HUES6 (cell line): ENCODE data around the gene TECTB.

Experiments
- H3K27ac ChIP-seq: 2 replicates; pipeline ENCODE4 v1.7.0; 2013; ENCODE audit warnings: low read depth, mild to moderate bottlenecking, low read length, inconsistent platforms
- H3K27me3 ChIP-seq: 2 replicates; pipeline ENCODE4 v1.6.1; 2013; ENCODE audit warnings: low read length; ENCODE audit not compliant: control insufficient read depth, insufficient read depth
- H3K36me3 ChIP-seq: 2 replicates; pipeline ENCODE4 v1.6.1; 2013; ENCODE audit warnings: low read length; ENCODE audit not compliant: control insufficient read depth, insufficient read depth
- H3K4me1 ChIP-seq: 2 replicates; pipeline ENCODE4 v1.6.1; 2013; ENCODE audit warnings: low read length; ENCODE audit not compliant: control insufficient read depth, insufficient read depth
- H3K4me3 ChIP-seq: 2 replicates; pipeline ENCODE4 v1.5.1; 2013; ENCODE audit warnings: low read depth, low read length
- H3K9ac ChIP-seq: one replicate; pipeline ENCODE4 v1.6.1; 2013; ENCODE audit warnings: mild to moderate bottlenecking, low read length
- H3K9me3 ChIP-seq: 2 replicates; pipeline ENCODE4 v1.6.1; 2013; ENCODE audit warnings: low read depth, low read length; ENCODE audit not compliant: control insufficient read depth, insufficient read depth

TECTB gene

DNA sequence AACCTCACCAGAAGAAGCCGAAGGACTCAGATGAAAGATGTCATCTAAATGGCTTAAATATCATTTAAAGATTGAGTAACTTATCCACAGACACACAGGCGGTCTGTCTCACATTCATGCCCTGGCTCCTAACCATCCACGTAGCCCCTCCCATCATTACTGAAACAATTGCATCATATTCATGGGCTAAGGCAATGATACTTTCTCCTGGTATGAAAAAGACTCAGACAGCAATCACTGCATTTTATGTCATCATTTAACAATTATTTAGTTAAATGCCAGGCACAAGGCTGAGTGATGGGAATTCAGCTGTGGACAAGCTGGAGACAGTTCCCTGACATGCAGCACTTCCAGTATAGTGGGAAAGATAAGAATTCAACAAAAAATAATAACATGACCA lies 11.2 kb upstream of the TECTB start:
- Histone ChIP-seq H3K4me1 (no peaks in the 10 kb centered on the region), H3K9me3 (no peaks in the 10 kb centered on the region), H3K27ac (no peak overlapping the region), H3K27me3 (no peaks in the 10 kb centered on the region), H3K9ac (no peak overlapping the region), H3K4me3 (no peak overlapping the region), H3K36me3 (no peaks in the 10 kb centered on the region)

DNA sequence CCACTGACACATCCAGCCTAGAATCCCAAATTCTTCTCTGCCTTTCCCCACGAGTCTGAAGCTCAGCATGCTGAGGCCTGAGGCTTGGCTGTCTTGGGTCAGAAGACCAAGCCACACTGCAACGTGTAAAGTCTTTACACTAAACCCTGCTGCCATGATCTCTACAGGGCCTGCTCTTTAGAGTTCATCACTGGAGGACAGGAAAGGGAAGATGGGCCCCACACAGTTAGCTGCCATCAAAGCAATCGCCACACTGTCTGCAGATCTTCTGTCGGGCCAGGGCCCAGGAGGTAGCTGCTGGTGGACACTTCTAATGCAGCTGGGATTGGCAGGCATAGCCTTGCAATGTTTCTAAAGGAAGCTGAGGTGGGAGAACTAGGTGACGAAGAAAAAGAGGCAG lies 8.4 kb upstream of the TECTB start:
- no peak overlapping the region for H3K9ac ChIP-seq
- H3K4me3 ChIP-seq: no peak overlapping the region
- no peak overlapping the region for H3K27ac ChIP-seq

DNA sequence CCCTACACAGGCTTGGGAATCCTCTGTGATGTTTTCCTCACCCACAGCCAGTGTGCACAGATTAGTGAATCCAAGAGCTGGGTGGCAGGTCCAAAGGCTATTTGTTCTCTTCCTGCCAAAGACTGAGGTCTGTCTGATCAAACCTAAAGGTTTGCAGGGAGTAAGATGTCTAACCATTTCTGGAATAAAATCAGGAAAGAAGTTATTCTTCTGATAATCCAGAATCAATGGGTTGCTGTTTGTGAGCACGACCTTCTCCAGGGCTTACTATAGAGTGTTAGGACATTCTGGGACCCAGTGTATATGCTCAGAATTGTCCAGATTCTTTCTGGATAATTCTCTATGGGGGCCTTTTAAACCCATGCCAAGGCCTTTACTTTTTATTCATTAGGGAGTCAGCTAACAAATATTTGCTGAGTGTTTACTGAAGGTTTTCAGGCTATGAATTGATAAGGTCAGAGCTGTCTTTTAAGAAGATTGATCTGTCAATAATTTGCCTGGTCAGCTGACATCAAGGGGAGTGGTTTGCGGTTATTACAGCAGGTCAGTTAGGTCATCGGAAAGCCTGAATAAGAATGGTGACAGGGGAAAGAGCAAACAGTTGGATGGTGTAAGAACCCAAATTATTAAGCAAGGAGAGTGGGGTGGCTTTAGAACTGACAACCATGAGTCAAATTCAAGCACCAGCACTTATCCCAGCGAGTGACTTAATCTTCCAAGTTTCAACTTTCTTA lies 7.5 kb upstream of the TECTB start:
- Histone ChIP-seq H3K9me3 (no peaks in the 10 kb centered on the region), H3K4me3 (no peak overlapping the region), H3K9ac (no peak overlapping the region), H3K27me3 (no peaks in the 10 kb centered on the region), H3K4me1 (peaks cover 14% of the 10 kb centered on the region), H3K27ac (no peak overlapping the region), H3K36me3 (no peaks in the 10 kb centered on the region)

More for the DNA sequence above, 8.4 kb upstream of the TECTB start:
- Histone ChIP-seq H3K4me1 (peaks cover 14% of the 10 kb centered on the region), H3K36me3 (no peaks in the 10 kb centered on the region), H3K27me3 (no peaks in the 10 kb centered on the region), H3K9me3 (no peaks in the 10 kb centered on the region)

DNA sequence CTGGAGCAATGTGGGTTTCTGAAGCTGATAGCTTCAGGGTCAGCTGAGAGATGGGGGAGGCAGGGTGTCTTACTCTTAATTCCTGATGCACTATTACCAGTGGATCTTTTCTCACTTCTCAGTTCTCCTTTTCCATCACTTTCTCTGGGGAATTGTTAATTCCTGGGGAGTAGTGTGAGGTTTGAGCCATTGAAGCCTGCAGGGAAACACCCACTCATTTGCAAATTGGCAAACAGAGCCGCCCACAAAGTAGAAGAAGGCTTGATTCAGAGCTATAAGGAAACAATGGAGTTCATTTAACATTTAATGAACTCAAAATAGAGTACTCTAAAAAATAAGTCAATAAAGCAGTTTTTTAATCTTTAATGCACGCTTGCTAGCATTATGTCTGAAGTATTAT lies 4.3 kb upstream of the TECTB start:
- Histone ChIP-seq H3K9ac (no peak overlapping the region), H3K27me3 (no peaks in the 10 kb centered on the region), H3K27ac (no peak overlapping the region), H3K9me3 (no peaks in the 10 kb centered on the region), H3K36me3 (no peaks in the 10 kb centered on the region), H3K4me3 (no peak overlapping the region), H3K4me1 (peaks cover 14% of the 10 kb centered on the region)

DNA sequence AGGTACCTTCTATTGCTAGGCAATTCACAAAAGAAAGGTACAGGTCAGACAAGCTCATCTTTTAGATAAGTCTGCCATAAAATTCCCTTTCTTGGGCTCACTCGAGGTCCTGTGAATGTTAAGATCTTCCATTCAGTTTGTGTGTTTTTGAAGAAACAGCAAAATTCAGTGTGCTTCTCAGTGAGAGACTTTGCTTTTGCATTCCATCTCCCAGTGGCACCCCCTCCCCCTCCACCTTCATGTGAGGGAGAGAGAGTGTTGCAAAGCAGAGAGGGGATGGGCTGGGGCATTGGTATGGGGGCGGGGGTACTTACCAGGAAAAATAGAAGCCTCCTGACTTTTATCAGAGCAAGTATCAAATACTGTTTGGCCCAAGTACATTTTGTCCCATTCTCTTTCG lies 3.8 kb upstream of the TECTB start:
- H3K4me1 ChIP-seq: peaks cover 14% of the 10 kb centered on the region
- H3K36me3 ChIP-seq: no peaks in the 10 kb centered on the region
- no peak overlapping the region for H3K9ac ChIP-seq
- H3K9me3 ChIP-seq: no peaks in the 10 kb centered on the region
- H3K27me3 ChIP-seq: no peaks in the 10 kb centered on the region
- peak overlapping the region; percentile 24; the same call in 1 of the 2 replicates for H3K4me3 ChIP-seq
- H3K27ac ChIP-seq: no peak overlapping the region

DNA sequence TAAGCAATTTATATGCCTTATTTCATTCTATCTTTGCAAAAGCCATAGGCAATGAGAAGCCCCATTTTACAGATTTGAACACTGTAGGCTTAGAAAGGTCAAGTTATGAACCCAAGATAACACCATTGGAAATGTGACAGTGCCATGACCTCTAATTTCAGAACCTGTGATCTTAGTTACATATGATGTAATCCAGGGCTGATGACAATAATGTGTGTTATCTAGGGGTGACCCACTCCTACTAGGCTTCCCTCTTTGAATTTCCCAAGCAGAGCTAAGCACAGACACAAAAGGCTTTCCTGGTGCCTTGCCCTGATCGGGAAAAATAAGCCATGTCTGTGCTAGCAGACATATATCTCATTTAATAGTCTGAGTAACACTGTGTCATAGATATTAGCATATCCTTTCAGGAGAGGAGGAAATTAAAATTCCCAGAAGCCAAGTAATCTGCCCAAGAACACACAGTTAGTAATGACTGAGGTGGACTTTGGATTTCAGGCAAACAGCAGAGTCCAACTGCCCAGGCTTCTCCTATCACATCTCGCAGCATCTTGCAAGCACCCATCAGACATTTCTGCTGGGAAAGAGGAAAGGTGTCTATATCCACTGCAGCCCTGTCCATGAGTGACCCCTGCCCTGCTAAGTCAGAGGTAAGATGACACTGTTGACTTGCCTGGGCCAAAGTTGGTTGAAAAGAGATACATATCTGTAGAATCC lies 2.8 kb upstream of the TECTB start:
- no peaks in the 10 kb centered on the region for H3K36me3 ChIP-seq
- H3K4me1 ChIP-seq: peaks cover 14% of the 10 kb centered on the region
- peaks cover 6% of the 10 kb centered on the region for H3K27me3 ChIP-seq
- H3K4me3 ChIP-seq: no peak overlapping the region
- H3K9ac ChIP-seq: no peak overlapping the region
- no peaks in the 10 kb centered on the region for H3K9me3 ChIP-seq
- no peak overlapping the region for H3K27ac ChIP-seq

DNA sequence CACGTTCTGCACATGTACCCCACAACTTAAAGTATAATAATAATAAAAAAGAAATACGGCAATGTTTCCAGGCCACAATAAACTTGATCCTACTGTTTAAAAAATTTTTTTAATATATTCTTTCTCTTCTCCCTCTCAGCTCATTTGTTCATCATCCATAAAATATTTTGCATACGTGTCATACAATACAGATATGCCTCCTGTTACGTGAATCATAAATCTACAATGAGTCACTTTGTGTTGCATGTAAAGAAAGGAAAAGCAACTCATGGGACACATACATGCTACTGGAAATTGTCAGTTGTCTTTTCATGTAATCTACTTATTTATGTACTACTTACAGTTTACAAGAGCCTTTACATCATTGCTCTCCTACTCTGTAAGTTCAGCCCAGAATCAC lies 1.1 kb upstream of the TECTB start:
- H3K9me3 ChIP-seq: no peaks in the 10 kb centered on the region
- H3K9ac ChIP-seq: no peak overlapping the region
- H3K4me3 ChIP-seq: no peak overlapping the region
- H3K4me1 ChIP-seq: peaks cover 14% of the 10 kb centered on the region
- no peak overlapping the region for H3K27ac ChIP-seq
- peaks cover 7% of the 10 kb centered on the region for H3K27me3 ChIP-seq
- H3K36me3 ChIP-seq: no peaks in the 10 kb centered on the region

DNA sequence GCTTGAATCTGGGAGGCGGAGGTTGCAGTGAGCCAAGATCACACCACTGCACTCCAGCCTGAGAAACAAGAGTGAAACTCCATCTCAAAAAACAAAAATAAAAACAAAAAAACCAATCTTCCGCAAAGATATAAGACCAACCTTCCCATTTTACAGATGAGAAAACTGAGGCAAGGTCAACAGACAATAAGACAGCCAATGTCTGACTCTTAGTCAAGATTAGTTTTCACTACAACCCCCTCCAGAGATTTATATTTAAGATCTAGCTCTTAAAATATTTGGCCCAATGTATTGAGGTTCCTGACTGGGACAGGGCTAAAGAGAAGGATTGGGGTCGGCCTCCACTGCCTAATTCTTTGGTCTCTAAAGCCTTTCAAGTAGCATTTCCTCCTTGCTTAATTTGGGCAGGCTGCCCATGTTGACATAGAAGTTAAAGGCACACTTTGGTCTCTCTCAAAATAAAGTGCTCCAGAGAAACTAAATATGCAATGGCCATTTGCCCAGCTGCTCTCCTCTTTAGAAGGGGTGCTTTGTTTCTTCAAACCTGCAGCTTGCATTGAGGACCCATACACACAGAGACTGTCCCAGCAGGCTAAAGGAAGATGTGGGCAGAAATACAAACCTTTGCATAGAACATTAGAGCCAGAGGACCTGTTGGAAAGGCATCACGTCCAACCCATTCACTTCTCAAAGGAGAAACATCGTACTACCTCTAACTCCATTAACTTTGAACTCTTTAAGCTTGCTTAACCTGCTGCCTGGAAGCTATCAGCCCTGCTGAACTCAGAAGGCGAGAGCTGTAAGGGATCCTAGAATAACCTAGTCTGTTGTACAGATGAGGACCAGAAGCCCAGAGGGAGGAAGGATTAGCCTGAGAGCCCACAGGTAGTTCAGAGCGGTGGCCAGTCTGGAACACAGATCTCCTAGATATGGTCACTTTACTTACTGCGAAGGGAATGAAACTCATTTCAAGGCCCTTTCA lies 3.9 kb downstream of the TECTB start:
- no peak overlapping the region for H3K4me3 ChIP-seq
- H3K36me3 ChIP-seq: no peaks in the 10 kb centered on the region
- no peak overlapping the region for H3K9ac ChIP-seq
- H3K27me3 ChIP-seq: peaks cover 9% of the 10 kb centered on the region
- no peaks in the 10 kb centered on the region for H3K9me3 ChIP-seq
- H3K27ac ChIP-seq: no peak overlapping the region
- peaks cover 2% of the 10 kb centered on the region; the same call in 1 of the 2 replicates for H3K4me1 ChIP-seq

DNA sequence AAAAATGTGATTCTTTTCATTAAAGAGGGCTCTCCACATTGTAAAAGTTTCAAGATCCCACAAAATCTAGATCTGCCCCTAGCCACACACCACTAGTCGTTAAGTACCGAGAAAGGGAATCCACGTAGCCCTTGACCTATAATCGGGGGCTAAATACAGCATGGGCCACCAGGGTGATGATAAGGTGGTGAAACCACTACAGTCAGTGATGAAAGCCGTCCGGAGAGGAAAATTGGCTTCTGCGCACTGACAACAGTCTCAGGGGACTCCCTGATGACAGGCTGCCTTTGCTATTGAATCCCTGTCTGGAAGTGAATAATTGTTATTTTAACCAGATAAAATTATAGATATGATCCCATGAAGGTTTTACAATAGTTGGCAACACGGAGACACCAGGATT lies 4.6 kb downstream of the TECTB start:
- Histone ChIP-seq H3K36me3 (no peaks in the 10 kb centered on the region), H3K4me1 (peaks cover 2% of the 10 kb centered on the region; the same call in 1 of the 2 replicates), H3K27me3 (peaks cover 9% of the 10 kb centered on the region), H3K9me3 (no peaks in the 10 kb centered on the region), H3K9ac (no peak overlapping the region), H3K4me3 (no peak overlapping the region), H3K27ac (no peak overlapping the region)

DNA sequence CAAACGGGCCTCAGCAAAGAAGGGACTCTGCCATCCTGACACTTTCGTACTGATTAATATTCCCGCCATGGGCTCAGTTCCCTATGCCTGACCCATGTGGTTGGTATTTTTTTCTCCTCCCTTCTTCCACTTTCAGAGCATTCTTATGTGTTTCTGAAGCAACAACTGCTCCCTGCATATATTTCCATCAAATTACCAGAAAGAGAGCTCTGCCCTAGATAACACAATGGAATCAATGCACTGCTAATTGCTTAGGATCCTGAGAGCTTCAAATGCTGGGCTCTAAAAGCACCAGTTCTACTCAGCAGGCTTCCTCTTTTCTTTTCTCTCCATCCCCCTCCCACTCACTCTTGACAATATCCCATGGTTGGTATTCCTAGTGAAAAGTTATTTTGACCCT lies 5.3 kb downstream of the TECTB start:
- no peaks in the 10 kb centered on the region for H3K9me3 ChIP-seq
- H3K36me3 ChIP-seq: no peaks in the 10 kb centered on the region

More for the DNA sequence above, 5.3 kb downstream of the TECTB start:
- Histone ChIP-seq H3K4me3 (no peak overlapping the region), H3K4me1 (peaks cover 2% of the 10 kb centered on the region; the same call in 1 of the 2 replicates), H3K9ac (no peak overlapping the region), H3K27ac (no peak overlapping the region), H3K27me3 (peaks cover 9% of the 10 kb centered on the region)
